Measurements from ENCODE around the gene C2CD5.
"Not testable (repeated sequence)": the region's sequence is repeated elsewhere in the genome, so short reads cannot be mapped to it uniquely, and the experiment has no call there.

C2CD5 gene

GRCh38 chr12:22544038-22544979 lies at the start of gene C2CD5:
C2CD5 (minus strand) TSS chr12:22544542; CDS start chr12:22544150, 392 bp downstream.
- DNase-seq = peak; percentile 98 to 99

GRCh38 chr12:22593864-22594263 lies 49.5 kb upstream of the C2CD5 start:
- no peak for DNase-seq

- DNase-seq = peak in 1 of 2 experiments; percentile 49
Observed at GRCh38 chr12:22588817-22589216, 44.5 kb upstream of the C2CD5 start.

- DNase-seq = no peak
Observed at GRCh38 chr12:22578328-22578727, 34.0 kb upstream of the C2CD5 start.

GRCh38 chr12:22577667-22578066 lies 33.3 kb upstream of the C2CD5 start:
- DNase-seq = no peak

GRCh38 chr12:22576473-22576872 lies 32.1 kb upstream of the C2CD5 start:
- DNase-seq = no peak

- no peak for DNase-seq
Observed at GRCh38 chr12:22576065-22576464, 31.7 kb upstream of the C2CD5 start.

GRCh38 chr12:22574921-22575320 lies 30.6 kb upstream of the C2CD5 start:
- DNase-seq = no peak

- no peak for DNase-seq
Observed at GRCh38 chr12:22573181-22573580, 28.8 kb upstream of the C2CD5 start.

- no peak for DNase-seq
Observed at GRCh38 chr12:22569253-22569652, 24.9 kb upstream of the C2CD5 start.

- DNase-seq = no peak
Observed at GRCh38 chr12:22562036-22563028, 18.0 kb upstream of the C2CD5 start.

- DNase-seq = not testable (repeated sequence)
Observed at GRCh38 chr12:22554750-22555149, 10.4 kb upstream of the C2CD5 start.

GRCh38 chr12:22551624-22552023 lies 7.3 kb upstream of the C2CD5 start:
- DNase-seq = no peak

- DNase-seq = no peak
Observed at GRCh38 chr12:22545255-22545654, 913 bp upstream of the C2CD5 start.

- peak in 1 of 2 experiments; percentile 25 for DNase-seq
Observed at GRCh38 chr12:22543246-22544037, 900 bp downstream of the C2CD5 start.

GRCh38 chr12:22541496-22542155 lies 2.7 kb downstream of the C2CD5 start:
- DNase-seq = no peak

- no peak for DNase-seq
Observed at GRCh38 chr12:22539055-22539454, 5.3 kb downstream of the C2CD5 start.

- DNase-seq = no peak
Observed at GRCh38 chr12:22538311-22538710, 6.0 kb downstream of the C2CD5 start.

GRCh38 chr12:22536971-22537544 lies 7.3 kb downstream of the C2CD5 start:
- DNase-seq = no peak

GRCh38 chr12:22536346-22536945 lies 7.9 kb downstream of the C2CD5 start:
- no peak for DNase-seq

- DNase-seq = no peak
Observed at GRCh38 chr12:22535478-22535877, 8.9 kb downstream of the C2CD5 start.
